RPMI8226 (cell line): ENCODE results near the gene LSM2.
A peak's percentile ranks its signal among the peaks of the same experiment; 100 is the strongest.
"Not testable (repeated sequence)": the region's sequence is repeated elsewhere in the genome, so short reads cannot be mapped to it uniquely, and the experiment has no call there.

ENCODE experiments used
- DNase-seq: peaks from one replicate; pipeline ENCODE4 v3.0.0-alpha.2; 2015

LSM2 gene

DNA sequence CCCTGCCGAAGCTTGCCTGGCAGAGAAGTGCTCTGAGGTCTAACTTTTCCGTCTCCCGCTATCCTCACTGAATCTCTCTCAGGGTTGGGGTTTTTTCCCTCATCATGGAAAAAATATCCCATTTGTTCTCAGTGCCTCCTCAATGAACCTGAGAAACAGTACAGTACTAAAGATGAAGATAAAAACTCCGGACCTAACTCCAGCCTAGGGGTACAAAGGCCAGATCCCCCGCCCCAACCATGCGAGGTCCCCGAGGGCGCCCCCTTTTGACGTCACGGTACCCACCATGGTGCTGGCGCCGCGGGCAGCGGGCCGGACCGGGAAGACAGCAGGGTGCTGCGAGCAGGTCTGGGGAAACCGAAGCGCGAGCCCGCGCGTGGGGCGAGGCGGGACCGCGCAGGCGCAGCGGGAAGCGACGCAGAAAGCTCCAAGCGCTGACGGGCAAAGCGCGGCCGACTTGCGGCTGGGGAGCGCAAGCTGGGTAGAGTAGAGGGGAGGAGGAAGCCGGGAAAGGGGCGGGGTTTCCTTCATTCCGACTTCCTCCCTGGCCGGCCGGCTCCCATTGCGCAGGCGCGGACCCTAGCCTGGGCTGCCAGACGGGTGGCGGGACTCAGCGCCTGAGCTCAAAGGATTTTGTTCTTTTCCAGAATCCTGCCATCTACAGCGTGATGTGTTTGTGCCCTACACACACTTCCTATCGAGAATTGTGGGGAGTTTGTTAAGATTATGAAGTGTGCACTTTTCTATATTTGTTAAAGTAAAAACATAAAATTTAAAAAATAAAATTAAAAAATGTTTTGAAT lies at the start of gene LSM2:
Gene LSM2, minus strand, starts transcription at position 497 of the 803 bp plus-strand sequence. Its CDS starts 209 bp downstream, at position 288.
- DNase-seq = peak; percentile 97

DNA sequence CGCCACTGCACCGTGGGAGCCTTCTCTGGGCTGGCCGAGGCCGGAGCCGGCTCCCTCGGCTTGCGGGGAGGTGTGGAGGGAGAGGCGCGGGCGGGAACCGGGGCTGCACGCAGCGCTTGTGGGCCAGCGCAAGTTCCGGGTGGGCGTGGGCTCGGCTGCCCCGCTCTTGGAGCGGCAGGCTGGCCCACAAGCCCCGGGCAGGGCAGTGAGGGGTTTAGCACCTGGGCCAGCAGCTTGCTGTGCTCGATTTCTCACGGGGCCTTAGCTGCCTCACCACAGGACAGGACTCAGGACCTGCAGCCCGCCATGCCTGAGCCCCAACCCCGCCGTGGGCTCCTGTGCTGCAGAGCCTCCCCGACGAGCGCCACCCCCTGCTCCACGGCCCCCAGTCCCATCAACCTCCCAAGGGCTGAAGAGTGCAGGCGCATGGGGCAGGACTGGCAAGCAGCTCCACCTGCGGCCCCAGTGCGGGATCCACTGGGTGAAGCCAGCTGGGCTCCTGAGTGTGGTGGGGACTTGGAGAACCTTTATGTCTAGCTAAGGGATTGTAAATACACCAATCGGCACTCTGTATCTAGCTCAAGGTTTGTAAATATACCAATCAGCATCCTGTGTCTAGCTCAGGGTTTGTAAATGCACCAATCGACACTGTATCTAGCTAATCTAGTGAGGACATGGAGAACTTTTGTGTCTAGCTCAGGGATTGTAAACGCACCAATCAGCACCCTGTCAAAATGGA lies 45.4 kb upstream of the LSM2 start:
- not testable (repeated sequence) for DNase-seq

DNA sequence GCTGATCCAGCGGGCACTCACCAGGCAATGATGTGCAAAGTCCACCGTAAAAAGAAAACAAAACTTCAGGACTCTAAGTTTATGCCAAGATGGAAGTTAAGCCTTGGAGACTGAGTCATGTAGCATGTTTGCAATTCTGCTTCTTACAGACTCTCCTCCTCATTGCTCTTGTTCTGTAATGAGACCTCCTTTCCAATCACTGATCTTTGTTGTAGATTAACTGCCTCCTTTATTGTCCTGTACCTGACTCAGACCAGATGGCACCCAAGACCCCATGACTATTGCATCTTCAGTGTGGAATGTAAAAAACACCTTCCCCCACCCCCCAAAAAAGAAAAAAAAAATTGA lies 44.7 kb upstream of the LSM2 start:
- no peak for DNase-seq

DNA sequence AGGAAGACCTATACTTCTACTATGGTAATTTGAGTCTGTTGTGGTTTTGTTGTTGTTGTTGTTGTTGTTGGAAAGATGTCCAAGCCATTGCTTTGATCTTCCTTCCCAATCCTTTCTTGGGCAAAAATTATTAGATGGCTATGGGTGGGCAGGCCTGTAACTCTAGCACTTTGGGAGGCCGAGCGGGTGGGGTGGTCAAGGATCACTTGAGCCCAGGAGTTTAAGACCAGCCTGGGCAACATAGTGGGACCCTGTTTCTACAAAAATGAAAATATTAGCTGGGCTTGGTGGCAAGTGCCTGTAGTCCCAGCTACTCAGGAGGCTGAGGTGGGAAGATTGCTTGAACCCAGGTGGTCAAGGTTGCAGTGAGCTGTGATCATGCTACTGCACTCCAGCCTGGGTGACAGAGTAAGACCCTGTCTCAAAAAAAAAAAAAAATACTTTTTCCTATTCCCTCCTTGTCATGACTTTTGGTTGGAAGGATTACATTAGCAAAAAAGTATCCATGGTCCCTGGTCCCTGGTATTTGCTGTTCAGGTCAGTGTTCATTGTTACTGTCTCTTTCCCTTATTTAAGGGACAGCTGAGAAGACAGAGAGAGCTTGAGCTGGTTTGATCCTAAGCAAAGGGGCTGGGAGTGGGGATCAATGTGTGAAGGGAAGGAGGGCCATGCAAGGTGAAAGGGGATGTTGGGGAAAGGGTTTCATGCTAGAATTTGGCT lies 44.2 kb upstream of the LSM2 start:
- DNase-seq = no peak

DNA sequence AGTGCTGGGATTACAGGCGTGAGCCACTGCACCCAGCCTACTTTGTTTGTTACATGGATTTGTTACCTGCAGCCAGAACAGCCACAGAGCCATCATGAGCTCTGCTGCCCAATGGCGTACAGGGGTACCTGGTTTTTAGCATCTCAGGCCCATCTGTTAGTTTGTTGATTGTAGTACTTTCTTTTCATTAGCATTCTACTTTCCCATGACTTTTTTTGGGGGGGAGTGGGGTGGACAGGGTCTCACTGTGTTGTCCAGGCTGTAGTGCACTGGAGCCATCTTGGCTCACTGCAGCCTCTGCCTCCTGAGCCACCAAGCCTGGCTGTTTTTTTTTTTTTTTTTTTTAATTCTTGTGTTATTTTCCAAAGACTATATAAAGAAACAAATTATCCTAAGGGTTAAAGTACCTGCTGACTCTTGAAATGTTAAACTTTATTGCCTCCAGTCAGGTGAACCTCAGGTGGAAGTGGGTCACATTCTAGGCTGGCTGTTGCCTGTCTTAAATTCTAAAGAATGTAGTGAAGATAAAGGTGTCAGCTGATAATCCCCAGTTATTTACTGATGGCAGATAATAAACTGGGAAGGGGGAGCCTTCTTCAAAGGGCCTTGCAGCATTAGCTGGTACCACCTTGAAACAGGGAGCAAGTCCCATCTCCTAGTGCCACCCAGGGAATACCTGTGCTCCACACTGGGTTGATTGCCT lies 40.7 kb upstream of the LSM2 start:
- DNase-seq = no peak

DNA sequence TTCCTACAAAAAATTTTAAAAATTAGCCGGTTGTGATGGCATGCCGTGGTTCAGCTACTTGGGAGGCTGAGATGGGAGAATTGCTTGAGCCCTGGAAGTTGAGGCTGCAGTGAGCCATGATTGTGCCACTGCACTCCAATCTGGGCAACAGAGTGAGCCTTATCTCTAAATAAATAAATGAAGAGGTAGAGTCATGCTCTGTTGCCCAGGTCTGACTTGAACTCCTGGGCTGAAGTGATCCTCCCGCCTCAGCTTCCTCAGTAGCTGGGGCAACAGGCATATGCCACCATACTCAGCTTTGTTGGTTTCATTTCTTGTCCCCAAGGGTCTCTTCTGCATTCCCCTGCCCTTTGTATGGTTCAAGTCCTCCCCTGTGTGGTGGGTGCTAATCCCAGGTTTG lies 37.7 kb upstream of the LSM2 start:
- no peak for DNase-seq

DNA sequence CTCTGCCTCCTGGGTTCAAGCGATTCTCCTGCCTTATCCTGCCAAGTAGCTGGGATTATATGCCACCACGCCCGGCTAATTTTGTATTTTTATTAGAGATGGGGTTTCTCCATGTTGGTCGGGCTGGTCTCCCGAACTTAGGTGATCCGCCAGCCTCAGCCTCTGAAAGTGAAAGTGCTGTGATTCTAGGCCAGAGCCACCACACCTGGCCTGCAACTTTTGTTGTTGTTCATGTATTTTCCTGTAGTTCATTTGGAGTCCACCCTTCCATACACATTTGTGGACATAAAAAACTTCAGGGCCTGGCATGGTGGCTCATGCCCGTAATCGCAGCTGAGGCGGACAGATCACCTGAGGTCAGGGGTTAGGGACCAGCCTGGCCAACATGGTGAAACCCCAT lies 35.3 kb upstream of the LSM2 start:
- DNase-seq = peak; percentile 70

DNA sequence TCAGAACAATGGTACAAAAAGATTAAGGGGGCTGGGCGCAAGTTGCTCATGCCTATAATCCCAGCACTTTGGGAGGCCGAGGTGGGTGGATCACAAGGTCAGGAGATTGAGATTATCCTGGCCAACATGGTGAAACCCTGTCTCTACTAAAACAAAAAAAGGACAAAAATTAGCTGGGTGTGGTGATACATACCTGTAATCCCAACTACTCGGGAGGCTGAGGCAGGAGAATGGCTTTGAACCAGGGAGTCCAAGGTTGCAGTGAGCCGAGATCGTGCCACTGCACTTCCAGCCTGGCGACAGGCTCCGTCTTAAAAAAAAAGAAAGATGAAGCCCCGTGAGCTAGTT lies 33.0 kb upstream of the LSM2 start:
- not testable (repeated sequence) for DNase-seq

DNA sequence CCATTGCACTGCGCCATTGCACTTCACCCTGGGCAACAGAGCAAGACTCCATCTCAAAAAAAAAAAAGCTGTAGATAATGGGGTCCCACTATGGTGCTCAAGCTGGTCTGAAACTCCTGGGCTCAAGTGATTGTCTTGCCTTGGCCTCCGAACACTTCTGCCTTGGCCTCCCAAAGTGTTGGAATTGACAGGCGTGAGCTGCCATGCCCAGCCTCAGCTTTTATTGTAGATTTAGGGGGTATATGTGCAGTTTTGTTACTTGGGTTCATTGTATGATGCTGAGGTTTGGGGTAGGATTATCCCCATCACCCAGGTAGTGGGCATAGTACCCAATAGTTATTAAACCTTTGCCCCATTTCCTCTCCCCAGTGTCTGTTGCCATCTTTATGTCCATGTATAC lies 32.2 kb upstream of the LSM2 start:
- no peak for DNase-seq

DNA sequence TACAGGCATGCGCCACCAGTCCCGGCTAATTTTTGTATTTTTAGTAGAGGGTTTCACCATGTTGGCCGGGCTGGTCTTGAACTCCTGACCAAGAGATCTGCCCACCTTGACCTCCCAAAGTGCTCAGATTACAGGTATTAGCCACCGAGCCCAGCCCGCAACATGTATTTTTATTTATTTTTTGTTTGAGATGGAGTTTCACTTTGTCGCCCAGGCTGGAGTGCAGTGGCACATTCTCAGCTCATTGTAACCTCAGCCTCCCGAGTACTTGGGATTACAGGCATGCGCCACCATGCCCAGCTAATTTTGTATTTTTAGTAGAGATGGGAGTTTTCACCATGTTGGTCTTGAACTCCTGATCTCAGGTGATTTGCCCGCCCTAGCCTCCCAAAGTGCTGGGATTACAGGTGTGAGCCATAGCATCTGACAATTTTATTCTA lies 31.4 kb upstream of the LSM2 start:
- DNase-seq = not testable (repeated sequence)

DNA sequence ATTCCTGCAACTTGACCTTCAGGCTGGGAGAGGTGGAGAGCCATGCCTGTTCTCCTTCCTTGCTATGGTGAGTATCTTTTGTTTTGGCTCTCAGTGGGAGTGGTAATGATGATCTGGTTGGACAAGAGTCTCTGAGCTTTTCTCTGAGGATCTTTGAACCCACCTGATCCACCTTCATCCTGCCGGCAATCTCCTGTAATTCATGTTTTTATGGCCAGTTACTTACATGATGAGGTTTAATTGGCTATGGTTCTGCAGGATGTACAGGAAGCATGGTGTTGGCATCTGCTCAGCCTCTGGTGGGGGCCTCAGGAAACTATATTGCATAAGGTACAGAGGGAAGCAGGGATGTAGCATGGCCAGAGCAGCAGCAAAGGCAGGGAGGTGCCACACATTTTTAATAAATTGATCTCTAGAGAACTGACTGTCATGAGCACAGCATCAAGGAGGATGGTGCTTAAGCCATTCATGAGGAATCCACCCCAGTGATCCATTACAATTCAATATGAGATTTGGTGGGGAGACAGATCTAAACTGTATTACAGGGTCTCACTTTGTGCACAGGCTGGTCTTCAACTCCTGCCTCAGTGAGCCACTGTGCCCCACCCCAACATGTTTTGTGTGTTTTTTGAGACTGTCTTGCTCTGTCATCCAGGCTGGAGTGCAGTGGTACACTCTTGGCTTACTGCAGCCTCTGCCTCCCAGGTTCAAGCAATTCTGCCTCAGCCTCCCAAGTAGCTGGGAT lies 30.8 kb upstream of the LSM2 start:
- DNase-seq = no peak

DNA sequence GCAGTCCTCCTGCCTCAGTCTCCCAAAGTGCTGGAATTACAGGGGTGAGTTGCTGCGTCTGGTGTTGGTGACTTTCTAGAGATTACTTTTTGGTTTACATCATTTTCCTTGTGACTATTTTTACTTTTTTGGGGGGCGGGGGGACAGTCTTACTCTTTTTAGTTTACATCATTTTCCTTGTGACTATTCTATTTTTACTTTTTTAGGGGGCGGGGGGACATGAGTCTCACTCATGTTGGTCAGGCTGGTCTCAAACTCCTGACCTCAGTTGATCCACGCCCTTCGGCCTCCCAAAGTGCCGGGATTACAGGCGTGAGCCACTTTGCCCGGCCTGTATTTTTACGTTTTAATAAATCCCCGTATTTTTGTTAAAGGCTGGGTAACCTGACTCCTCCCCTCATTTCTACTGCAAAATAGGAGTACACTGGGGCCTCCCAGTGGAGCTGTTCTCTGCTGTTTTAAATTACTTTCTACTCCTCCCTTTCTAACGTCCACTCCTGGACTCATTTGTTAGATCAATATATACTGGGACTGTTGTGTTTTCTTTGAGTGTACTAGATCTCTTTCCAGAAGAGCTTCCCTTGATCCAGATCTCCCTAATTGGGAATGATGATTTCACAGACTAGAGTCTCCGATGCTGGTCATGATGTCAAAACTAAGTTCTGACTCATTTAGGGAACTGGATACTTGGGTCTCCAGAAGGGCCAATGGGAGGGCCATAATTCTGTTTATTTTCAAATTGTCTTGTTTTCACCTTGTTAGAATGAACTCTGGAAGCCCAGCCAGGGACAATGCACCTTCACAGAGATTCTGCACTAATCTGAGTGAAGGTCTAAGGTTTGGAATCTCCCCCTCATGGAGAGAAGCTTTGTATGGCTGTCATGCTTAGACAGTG lies 30.0 kb upstream of the LSM2 start:
- DNase-seq = peak; percentile 41

DNA sequence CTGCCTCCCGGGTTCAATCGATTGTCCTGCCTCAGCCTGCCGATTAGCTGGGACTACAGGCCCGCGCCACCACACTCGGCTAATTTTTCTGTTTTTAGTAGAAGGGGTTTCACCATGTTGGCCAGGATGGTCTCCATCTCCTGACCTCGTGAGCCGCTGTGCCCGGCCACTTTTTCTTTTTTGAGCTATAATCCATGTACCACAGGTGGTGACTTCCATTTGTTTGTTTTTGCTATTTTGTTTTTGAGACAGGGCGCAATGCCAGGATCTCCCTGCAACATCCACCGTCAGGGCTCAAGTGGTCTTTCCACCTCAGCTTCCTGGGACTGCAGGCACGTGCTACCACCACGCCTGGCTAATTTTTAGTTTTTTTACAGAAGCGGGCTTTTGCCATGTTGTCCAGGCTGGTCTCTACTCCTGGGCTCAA lies 29.3 kb upstream of the LSM2 start:
- no peak for DNase-seq

DNA sequence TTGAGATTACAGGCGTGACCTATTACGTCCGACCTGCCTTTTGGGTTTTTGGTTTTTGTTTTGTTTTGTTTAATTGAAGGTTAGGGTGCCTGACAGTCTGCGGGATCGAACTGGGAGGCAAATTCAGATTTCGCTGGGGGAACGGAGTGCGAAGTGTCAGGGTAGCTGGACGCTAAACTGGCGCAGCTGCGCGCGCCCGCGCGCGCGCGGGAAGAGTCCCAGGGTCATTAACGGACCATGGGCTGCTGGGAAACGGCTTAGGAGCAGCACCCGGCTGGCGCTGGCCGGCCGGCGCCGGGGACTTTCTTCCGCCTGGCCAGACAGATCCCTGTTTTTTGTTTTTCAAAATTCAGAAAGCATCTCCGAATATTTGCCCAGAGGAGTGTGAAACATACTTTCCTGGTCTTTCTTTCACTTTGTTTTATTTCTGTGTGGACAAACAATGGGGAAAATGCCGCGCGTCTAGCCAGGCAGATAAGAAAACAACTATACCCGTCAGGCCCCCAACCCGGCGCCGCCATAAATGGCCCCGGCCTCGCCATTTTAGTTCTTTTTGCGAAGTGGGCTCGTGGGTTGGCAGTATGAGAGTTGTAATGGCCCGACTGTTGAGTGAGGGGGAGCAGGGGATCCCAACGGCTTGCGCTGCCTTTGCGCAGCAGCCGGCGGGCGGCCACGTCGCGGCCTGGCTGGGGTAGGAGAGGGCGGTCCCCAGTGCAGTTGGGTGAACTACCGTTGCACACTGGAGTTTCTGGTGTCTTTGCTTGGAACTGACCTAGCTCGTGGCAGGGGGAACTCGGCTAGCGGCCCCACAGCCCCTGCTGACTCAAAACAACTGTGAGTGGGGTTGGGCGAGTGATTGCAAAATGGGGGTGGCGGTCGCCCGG lies 27.8 kb upstream of the LSM2 start:
- DNase-seq = peak; percentile 92

DNA sequence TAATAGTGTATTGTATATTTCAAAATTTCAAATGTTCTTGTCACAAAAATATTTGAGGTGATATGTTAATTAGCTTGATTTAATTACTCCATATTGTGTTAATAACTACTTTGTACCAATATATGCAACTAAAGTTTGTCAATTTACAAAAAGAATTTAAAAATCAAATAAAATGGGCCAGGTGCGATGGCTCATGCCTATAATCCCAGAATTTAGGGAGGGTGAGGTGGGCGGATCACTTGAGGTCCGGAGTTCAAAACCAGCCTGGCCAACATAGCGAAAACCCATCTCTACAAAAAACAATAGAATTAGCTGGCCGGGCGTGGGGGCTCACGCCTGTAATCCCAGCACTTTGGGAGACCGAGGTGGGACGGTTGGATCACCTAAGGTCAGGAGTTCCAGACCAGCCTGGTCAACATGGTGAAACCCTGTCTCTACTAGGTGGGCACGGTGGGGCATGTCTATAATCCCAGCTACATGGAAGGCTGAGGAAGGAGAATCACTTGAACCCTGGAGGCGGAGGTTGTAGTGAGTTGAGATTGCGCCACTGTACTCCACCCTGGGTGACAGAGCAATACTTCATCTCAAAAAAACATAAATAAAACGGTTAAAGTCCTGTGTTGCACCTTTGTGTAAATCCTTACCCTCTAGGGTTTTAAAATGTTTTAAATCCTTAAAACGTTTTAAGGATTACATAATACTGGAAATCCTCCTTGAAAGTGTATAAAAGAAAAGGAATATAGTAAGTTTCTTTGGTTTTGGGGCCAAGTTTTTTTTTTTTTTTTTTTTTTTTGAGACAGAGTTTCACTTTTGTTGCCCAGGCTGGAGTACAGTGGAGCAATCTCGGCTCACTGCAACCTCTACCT lies 24.8 kb upstream of the LSM2 start:
- DNase-seq = no peak

DNA sequence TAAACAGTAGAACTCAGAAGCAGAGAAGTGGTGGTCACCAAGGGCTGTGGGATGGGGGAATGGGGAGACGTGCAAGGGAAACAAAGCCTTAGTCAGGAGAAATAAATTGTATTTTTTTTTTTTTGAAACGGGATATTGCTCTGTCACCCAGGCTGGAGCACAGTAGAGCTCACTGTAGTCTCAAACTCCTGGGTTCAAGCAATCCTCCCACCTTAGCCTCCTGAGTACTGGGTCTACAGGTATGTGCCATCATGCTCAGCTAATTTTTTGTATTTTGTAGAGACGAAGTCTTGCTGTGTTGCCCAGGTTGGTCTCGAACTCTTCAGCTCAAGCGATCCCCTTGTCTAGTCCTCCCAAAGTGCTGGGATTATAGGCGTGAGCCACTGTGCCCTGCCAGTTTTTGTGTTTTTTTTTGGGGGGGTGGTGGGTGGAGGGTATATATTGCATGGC lies 24.1 kb upstream of the LSM2 start:
- DNase-seq = peak; percentile 19

DNA sequence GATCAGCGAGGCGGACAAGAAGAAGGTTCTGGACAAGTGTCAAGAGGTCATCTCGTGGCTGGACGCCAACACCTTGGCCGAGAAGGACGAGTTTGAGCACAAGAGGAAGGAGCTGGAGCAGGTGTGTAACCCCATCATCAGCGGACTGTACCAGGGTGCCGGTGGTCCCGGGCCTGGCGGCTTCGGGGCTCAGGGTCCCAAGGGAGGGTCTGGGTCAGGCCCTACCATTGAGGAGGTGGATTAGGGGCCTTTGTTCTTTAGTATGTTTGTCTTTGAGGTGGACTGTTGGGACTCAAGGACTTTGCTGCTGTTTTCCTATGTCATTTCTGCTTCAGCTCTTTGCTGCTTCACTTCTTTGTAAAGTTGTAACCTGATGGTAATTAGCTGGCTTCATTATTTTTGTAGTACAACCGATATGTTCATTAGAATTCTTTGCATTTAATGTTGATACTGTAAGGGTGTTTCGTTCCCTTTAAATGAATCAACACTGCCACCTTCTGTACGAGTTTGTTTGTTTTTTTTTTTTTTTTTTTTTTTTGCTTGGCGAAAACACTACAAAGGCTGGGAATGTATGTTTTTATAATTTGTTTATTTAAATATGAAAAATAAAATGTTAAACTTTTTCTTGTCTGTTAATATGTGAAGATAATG lies 23.0 kb upstream of the LSM2 start:
- peak; percentile 41 for DNase-seq

DNA sequence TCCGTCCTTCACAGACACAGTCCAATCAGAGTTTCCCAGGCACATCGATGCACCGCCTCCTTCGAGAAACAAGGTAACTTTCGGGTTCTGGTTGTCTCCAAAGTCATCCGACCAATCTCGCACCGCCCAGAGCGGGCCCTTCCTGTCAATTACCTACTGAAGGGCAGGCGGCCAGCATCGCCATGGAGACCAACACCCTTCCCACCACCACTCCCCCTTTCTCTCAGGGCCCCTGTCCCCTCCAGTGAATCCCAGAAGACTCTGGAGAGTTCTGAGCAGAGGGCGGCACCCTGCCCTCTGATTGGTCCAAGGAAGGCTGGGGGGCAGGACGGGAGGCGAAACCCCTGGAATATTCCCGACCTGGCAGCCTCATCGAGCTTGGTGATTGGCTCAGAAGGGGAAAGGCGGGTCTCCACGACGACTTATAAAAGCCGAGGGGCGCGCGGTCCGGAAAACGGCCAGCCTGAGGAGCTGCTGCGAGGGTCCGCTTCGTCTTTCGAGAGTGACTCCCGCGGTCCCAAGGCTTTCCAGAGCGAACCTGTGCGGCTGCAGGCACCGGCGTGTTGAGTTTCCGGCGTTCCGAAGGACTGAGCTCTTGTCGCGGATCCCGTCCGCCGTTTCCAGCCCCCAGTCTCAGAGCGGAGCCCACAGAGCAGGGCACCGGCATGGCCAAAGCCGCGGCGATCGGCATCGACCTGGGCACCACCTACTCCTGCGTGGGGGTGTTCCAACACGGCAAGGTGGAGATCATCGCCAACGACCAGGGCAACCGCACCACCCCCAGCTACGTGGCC lies 20.7 kb upstream of the LSM2 start, which contains the start of gene HSPA1B:
Gene HSPA1B, plus strand, starts transcription at position 453 of the 794 bp plus-strand sequence. Its CDS starts 213 bp downstream, at position 666.
- peak; percentile 99 for DNase-seq
